HEK293 (cell line): ENCODE measurements around the gene GPX4.

Experiments used
- CTCF ChIP-seq: fragments of 450-650 bp; formaldehyde crosslinking; IDR thresholded peaks from 2 replicates; pipeline ENCODE4 v1.5.1; 2016; ENCODE audit warnings: missing biosample characterization, missing genetic modification characterization
- PATZ1 ChIP-seq: fragments of 450-650 bp; formaldehyde crosslinking; IDR thresholded peaks from 2 replicates; pipeline ENCODE4 v1.5.1; 2016; ENCODE audit warnings: missing biosample characterization, missing genetic modification characterization
- ZNF350 ChIP-seq: fragments of 450-650 bp; formaldehyde crosslinking; IDR thresholded peaks from 2 replicates; pipeline ENCODE4 v1.5.0; 2017; ENCODE audit warnings: missing biosample characterization, mild to moderate bottlenecking, missing genetic modification characterization

GRCh38 chr19:1122021-1122971 lies 18.5 kb downstream of the GPX4 start:
- TF ChIP-seq CTCF, result no peak
- TF ChIP-seq ZNF350, result no peak
- TF ChIP-seq PATZ1 (tag by site-specific recombination), result 0 out of 2 replicates have a peak, but pooled peaks have one; percentile 29
